Measurements from ENCODE around the gene GABRB2.

The GABRB2 gene

GRCh38 chr5:161382685-161383084 is 163.8 kb downstream of the GABRB2 start:
- no peak overlapping the region for H2AK5ac ChIP-seq (ENCODE audit: low read length, severe bottlenecking)

DNA sequence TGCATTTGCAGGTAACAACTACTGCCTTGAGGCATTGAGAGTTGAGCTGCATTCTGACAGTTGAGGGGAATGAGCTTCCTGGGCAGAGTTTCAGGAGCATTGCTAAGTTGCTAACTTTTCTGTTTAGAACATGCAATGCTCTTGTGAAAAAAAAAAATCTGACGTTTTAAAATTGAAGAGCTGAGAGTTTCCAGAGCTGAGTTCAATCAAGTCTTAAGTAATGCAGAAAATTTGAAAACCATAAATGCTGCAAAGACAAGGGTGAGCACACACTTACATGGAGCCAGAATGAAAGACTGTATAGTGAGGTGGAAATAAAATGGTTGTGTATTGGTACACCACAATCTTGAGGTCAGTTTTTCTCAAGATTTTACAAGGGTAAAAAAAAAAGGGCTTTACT is 166.0 kb downstream of the GABRB2 start:
- no peak overlapping the region for H3K4ac ChIP-seq (ENCODE audit: low read depth in 1 of 2, low read length in 2 of 2)
- H3K4me1 ChIP-seq (ENCODE audit: control insufficient read depth, insufficient read depth, low read depth, low read length): no peaks in the 10 kb centered on the region
- H3K4me2 ChIP-seq (ENCODE audit: low read length, poor library complexity, severe bottlenecking): no peak overlapping the region
- no peak for DNase-seq
- H2AK5ac ChIP-seq (ENCODE audit: low read length, severe bottlenecking): no peak overlapping the region
- H3K4me3 ChIP-seq (ENCODE audit: insufficient read depth in 1 of 2, low read depth in 1 of 2, low read length in 2 of 2): no peak overlapping the region
- no peak overlapping the region for H4K91ac ChIP-seq (ENCODE audit: low read length)
- H3K9ac ChIP-seq (ENCODE audit: low read length): no peak overlapping the region
- no peak overlapping the region for H3K23ac ChIP-seq (ENCODE audit: low read length in 2 of 2)
- WGBS: 29% methylated on average over 1 of the region's 1 CpG
- no peaks in the 10 kb centered on the region for H3K27me3 ChIP-seq (ENCODE audit: control insufficient read depth in 1 of 2, insufficient read depth in 1 of 2, low read length in 2 of 2)
- H3K18ac ChIP-seq (ENCODE audit: low read depth in 1 of 2, low read length in 2 of 2): no peak overlapping the region
- H2AFZ ChIP-seq (ENCODE audit: low read depth, low read length): no peak overlapping the region
- H2BK15ac ChIP-seq (ENCODE audit: low read depth, poor library complexity, severe bottlenecking): no peak overlapping the region
- H3K14ac ChIP-seq (ENCODE audit: low read length in 2 of 2): no peak overlapping the region
- no peak overlapping the region for H2BK5ac ChIP-seq (ENCODE audit: low read depth, low read length, poor library complexity, severe bottlenecking)
- no peak overlapping the region for H2BK12ac ChIP-seq (ENCODE audit: low read length in 2 of 2)
- H2BK120ac ChIP-seq (ENCODE audit: low read depth, low read length): no peak overlapping the region
- H3K27ac ChIP-seq (ENCODE audit: low read length, poor library complexity, severe bottlenecking): no peak overlapping the region
- no peaks in the 10 kb centered on the region for H3K79me1 ChIP-seq (replicated peaks; ENCODE audit: low read length, poor library complexity, severe bottlenecking)
- no peaks in the 10 kb centered on the region for H3K36me3 ChIP-seq (ENCODE audit: control insufficient read depth in 1 of 2, insufficient read depth in 2 of 2, low read depth in 1 of 2, low read length in 2 of 2)
- H4K8ac ChIP-seq (ENCODE audit: low read length): no peak overlapping the region
- no peaks in the 10 kb centered on the region for H3K9me3 ChIP-seq (ENCODE audit: control insufficient read depth, low read length)

More at GRCh38 chr5:161382685-161383084, 163.8 kb downstream of the GABRB2 start:
- no peaks in the 10 kb centered on the region for H3K4me1 ChIP-seq (ENCODE audit: control insufficient read depth, insufficient read depth, low read depth, low read length)
- H2BK12ac ChIP-seq (ENCODE audit: low read length in 2 of 2): no peak overlapping the region
- no peak overlapping the region for H3K9ac ChIP-seq (ENCODE audit: low read length)
- no peak overlapping the region for H3K27ac ChIP-seq (ENCODE audit: low read length, poor library complexity, severe bottlenecking)
- no peak overlapping the region for H2AFZ ChIP-seq (ENCODE audit: low read depth, low read length)
- no peak overlapping the region for H3K23ac ChIP-seq (ENCODE audit: low read length in 2 of 2)
- no peak for DNase-seq
- no peak overlapping the region for H2BK5ac ChIP-seq (ENCODE audit: low read depth, low read length, poor library complexity, severe bottlenecking)
- H4K8ac ChIP-seq (ENCODE audit: low read length): no peak overlapping the region
- no peak overlapping the region for H3K18ac ChIP-seq (ENCODE audit: low read depth in 1 of 2, low read length in 2 of 2)
- H3K4me2 ChIP-seq (ENCODE audit: low read length, poor library complexity, severe bottlenecking): no peak overlapping the region
- no peak overlapping the region for H3K4me3 ChIP-seq (ENCODE audit: insufficient read depth in 1 of 2, low read depth in 1 of 2, low read length in 2 of 2)
- no peaks in the 10 kb centered on the region for H3K9me3 ChIP-seq (ENCODE audit: control insufficient read depth, low read length)
- no peaks in the 10 kb centered on the region for H3K79me1 ChIP-seq (replicated peaks; ENCODE audit: low read length, poor library complexity, severe bottlenecking)
- H2BK15ac ChIP-seq (ENCODE audit: low read depth, poor library complexity, severe bottlenecking): no peak overlapping the region
- no peak overlapping the region for H4K91ac ChIP-seq (ENCODE audit: low read length)
- H3K14ac ChIP-seq (ENCODE audit: low read length in 2 of 2): no peak overlapping the region
- no peaks in the 10 kb centered on the region for H3K27me3 ChIP-seq (ENCODE audit: control insufficient read depth in 1 of 2, insufficient read depth in 1 of 2, low read length in 2 of 2)
- WGBS: 63% methylated on average over 4 of the region's 5 CpGs
- H3K4ac ChIP-seq (ENCODE audit: low read depth in 1 of 2, low read length in 2 of 2): no peak overlapping the region
- no peak overlapping the region for H2BK120ac ChIP-seq (ENCODE audit: low read depth, low read length)
- no peaks in the 10 kb centered on the region for H3K36me3 ChIP-seq (ENCODE audit: control insufficient read depth in 1 of 2, insufficient read depth in 2 of 2, low read depth in 1 of 2, low read length in 2 of 2)

GRCh38 chr5:161378701-161379100 is 167.8 kb downstream of the GABRB2 start:
- Histone ChIP-seq H3K4me3 (ENCODE audit: insufficient read depth in 1 of 2, low read depth in 1 of 2, low read length in 2 of 2) (no peak overlapping the region), H3K14ac (ENCODE audit: low read length in 2 of 2) (no peak overlapping the region), H4K8ac (ENCODE audit: low read length) (no peak overlapping the region), H3K9ac (ENCODE audit: low read length) (no peak overlapping the region), H4K91ac (ENCODE audit: low read length) (no peak overlapping the region), H3K27ac (ENCODE audit: low read length, poor library complexity, severe bottlenecking) (no peak overlapping the region), H2BK120ac (ENCODE audit: low read depth, low read length) (no peak overlapping the region), H3K18ac (ENCODE audit: low read depth in 1 of 2, low read length in 2 of 2) (no peak overlapping the region), H2BK15ac (ENCODE audit: low read depth, poor library complexity, severe bottlenecking) (no peak overlapping the region), H3K27me3 (ENCODE audit: control insufficient read depth in 1 of 2, insufficient read depth in 1 of 2, low read length in 2 of 2) (no peaks in the 10 kb centered on the region), H2AFZ (ENCODE audit: low read depth, low read length) (no peak overlapping the region), H2BK12ac (ENCODE audit: low read length in 2 of 2) (no peak overlapping the region), H2AK5ac (ENCODE audit: low read length, severe bottlenecking) (no peak overlapping the region), H2BK5ac (ENCODE audit: low read depth, low read length, poor library complexity, severe bottlenecking) (no peak overlapping the region), H3K9me3 (ENCODE audit: control insufficient read depth, low read length) (no peaks in the 10 kb centered on the region), H3K36me3 (ENCODE audit: control insufficient read depth in 1 of 2, insufficient read depth in 2 of 2, low read depth in 1 of 2, low read length in 2 of 2) (no peaks in the 10 kb centered on the region), H3K79me1 (replicated peaks; ENCODE audit: low read length, poor library complexity, severe bottlenecking) (no peaks in the 10 kb centered on the region), H3K4me2 (ENCODE audit: low read length, poor library complexity, severe bottlenecking) (no peak overlapping the region), H3K4ac (ENCODE audit: low read depth in 1 of 2, low read length in 2 of 2) (no peak overlapping the region), H3K4me1 (ENCODE audit: control insufficient read depth, insufficient read depth, low read depth, low read length) (no peaks in the 10 kb centered on the region), H3K23ac (ENCODE audit: low read length in 2 of 2) (no peak overlapping the region)
- no peak for DNase-seq
- WGBS: 67% methylated on average over 1 of the region's 1 CpG

- Histone ChIP-seq H4K91ac (ENCODE audit: low read length) (no peak overlapping the region), H4K8ac (ENCODE audit: low read length) (no peak overlapping the region), H3K18ac (ENCODE audit: low read depth in 1 of 2, low read length in 2 of 2) (no peak overlapping the region), H3K9me3 (ENCODE audit: control insufficient read depth, low read length) (no peaks in the 10 kb centered on the region), H3K9ac (ENCODE audit: low read length) (no peak overlapping the region), H3K36me3 (ENCODE audit: control insufficient read depth in 1 of 2, insufficient read depth in 2 of 2, low read depth in 1 of 2, low read length in 2 of 2) (no peaks in the 10 kb centered on the region), H2BK12ac (ENCODE audit: low read length in 2 of 2) (no peak overlapping the region), H3K4ac (ENCODE audit: low read depth in 1 of 2, low read length in 2 of 2) (no peak overlapping the region), H3K23ac (ENCODE audit: low read length in 2 of 2) (no peak overlapping the region), H3K27me3 (ENCODE audit: control insufficient read depth in 1 of 2, insufficient read depth in 1 of 2, low read length in 2 of 2) (no peaks in the 10 kb centered on the region), H2BK15ac (ENCODE audit: low read depth, poor library complexity, severe bottlenecking) (no peak overlapping the region), H3K79me1 (replicated peaks; ENCODE audit: low read length, poor library complexity, severe bottlenecking) (no peaks in the 10 kb centered on the region), H3K27ac (ENCODE audit: low read length, poor library complexity, severe bottlenecking) (no peak overlapping the region), H3K4me1 (ENCODE audit: control insufficient read depth, insufficient read depth, low read depth, low read length) (no peaks in the 10 kb centered on the region), H3K4me3 (ENCODE audit: insufficient read depth in 1 of 2, low read depth in 1 of 2, low read length in 2 of 2) (no peak overlapping the region), H3K14ac (ENCODE audit: low read length in 2 of 2) (no peak overlapping the region), H2AK5ac (ENCODE audit: low read length, severe bottlenecking) (no peak overlapping the region), H3K4me2 (ENCODE audit: low read length, poor library complexity, severe bottlenecking) (no peak overlapping the region), H2BK5ac (ENCODE audit: low read depth, low read length, poor library complexity, severe bottlenecking) (no peak overlapping the region), H2BK120ac (ENCODE audit: low read depth, low read length) (no peak overlapping the region), H2AFZ (ENCODE audit: low read depth, low read length) (no peak overlapping the region)
- 83% methylated on average over 1 of the region's 1 CpG for WGBS
- DNase-seq: no peak
Measured at GRCh38 chr5:161376034-161376433, 170.5 kb downstream of the GABRB2 start.

Data from mesenchymal stem cell (in vitro differentiated cells and primary cell).